ENCODE measurements around the gene NUPR1. TPM values are rescaled to one million over a fixed set of nuclear protein-coding genes. Genes with fewer than 3 reads are reported as not detected.
A peak's percentile ranks its signal among the peaks of the same experiment; 100 is the strongest.

Gene NUPR1
- total RNA-seq, 3 donors from 2014 or later (not counting 1 experiment from before 2014, with no cell fraction given): not detected

DNA sequence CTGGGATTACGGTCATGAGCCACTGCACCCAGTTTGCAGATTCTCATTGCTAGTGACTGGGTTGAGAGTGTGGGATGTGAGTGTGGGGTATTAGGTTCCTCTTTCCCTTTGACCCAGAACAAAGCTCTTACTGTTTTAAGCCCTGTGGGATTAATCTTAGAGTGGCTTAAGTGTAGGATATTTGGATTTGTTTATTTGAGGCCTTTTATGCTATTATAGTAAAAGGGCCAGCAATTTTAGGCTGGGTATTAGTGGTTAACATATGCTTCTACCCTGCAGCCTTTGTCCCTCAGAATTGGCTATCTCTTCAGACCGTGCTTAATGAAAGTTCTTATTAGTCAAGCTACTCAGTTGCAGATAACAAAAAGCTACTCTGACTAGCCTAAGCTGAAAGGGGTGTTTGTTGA is 18.1 kb upstream of the NUPR1 start:
- H3K9me3 ChIP-seq (ENCODE audit: control insufficient read depth, insufficient read depth, low read length): no peaks in the 10 kb centered on the region
- peaks cover 19% of the 10 kb centered on the region for H3K36me3 ChIP-seq (ENCODE audit: control insufficient read depth, insufficient read depth, low read length)
- DNase-seq (no peak), ATAC-seq (no peak)
- no peak overlapping the region for H3K27ac ChIP-seq (ENCODE audit: low read length)
- intact Hi-C loops (cut with micrococcal nuclease): no loop called here
- Mint-ChIP-seq H3K27me3 (ENCODE audit: low read depth in 2 of 2) (no peaks in the 10 kb centered on the region), H3K4me1 (peaks cover 8 to 25% of the 10 kb centered on the region in 2 donors), H3K9me3 (no peaks in the 10 kb centered on the region), H3K36me3 (no peaks in the 10 kb centered on the region), H3K4me3 (no peak overlapping the region), H3K27ac (no peak overlapping the region)
- no peak overlapping the region for H3K4me3 ChIP-seq (ENCODE audit: low read length)
- WGBS (ENCODE audit: insufficient coverage): 100% methylated on average over 2 of the region's 2 CpGs
- TF ChIP-seq, protein P1, sequence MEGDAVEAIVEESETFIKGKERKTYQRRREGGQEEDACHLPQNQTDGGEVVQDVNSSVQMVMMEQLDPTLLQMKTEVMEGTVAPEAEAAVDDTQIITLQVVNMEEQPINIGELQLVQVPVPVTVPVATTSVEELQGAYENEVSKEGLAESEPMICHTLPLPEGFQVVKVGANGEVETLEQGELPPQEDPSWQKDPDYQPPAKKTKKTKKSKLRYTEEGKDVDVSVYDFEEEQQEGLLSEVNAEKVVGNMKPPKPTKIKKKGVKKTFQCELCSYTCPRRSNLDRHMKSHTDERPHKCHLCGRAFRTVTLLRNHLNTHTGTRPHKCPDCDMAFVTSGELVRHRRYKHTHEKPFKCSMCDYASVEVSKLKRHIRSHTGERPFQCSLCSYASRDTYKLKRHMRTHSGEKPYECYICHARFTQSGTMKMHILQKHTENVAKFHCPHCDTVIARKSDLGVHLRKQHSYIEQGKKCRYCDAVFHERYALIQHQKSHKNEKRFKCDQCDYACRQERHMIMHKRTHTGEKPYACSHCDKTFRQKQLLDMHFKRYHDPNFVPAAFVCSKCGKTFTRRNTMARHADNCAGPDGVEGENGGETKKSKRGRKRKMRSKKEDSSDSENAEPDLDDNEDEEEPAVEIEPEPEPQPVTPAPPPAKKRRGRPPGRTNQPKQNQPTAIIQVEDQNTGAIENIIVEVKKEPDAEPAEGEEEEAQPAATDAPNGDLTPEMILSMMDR (IDR thresholded peaks at IDR 0.05): no peak
- peaks cover 14% of the 10 kb centered on the region for H3K4me1 ChIP-seq (ENCODE audit: control insufficient read depth, insufficient read depth, low read length)
- H3K27me3 ChIP-seq (ENCODE audit: control insufficient read depth, insufficient read depth, low read length): no peaks in the 10 kb centered on the region

DNA sequence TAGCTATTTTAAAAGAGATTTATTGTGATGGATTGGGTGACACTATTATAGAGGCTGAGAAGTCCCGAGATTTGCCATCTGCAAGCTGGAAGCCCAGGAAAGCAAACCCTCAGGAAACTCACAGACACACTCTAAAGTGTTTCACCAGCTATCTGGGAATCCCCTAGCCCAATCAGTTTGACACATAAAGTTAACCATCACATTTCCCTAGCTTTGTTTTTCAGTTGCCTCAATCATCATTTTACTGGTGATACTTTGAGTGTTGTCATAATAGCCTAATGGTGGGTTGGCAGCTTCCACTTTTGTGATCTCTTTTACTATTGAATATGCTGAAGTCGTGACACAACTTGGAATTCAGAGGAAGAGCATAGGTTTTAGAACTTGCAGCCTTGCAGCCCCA is 16.8 kb upstream of the NUPR1 start:
- Mint-ChIP-seq H3K4me1 (peaks cover 8 to 25% of the 10 kb centered on the region in 2 donors), H3K27me3 (ENCODE audit: low read depth in 2 of 2) (no peaks in the 10 kb centered on the region), H3K9me3 (no peaks in the 10 kb centered on the region), H3K27ac (peak overlapping the region in 1 of 2 donors; percentile 29), H3K36me3 (no peaks in the 10 kb centered on the region), H3K4me3 (peak overlapping the region; percentile 42)
- Histone ChIP-seq H3K36me3 (ENCODE audit: control insufficient read depth, insufficient read depth, low read length) (peaks cover 19% of the 10 kb centered on the region), H3K9me3 (ENCODE audit: control insufficient read depth, insufficient read depth, low read length) (no peaks in the 10 kb centered on the region), H3K27ac (ENCODE audit: low read length) (no peak overlapping the region), H3K4me3 (ENCODE audit: low read length) (no peak overlapping the region), H3K4me1 (ENCODE audit: control insufficient read depth, insufficient read depth, low read length) (peaks cover 14% of the 10 kb centered on the region), H3K27me3 (ENCODE audit: control insufficient read depth, insufficient read depth, low read length) (no peaks in the 10 kb centered on the region)
- peak in 1 of 2 donors; percentile 29 for DNase-seq
- intact Hi-C loops (cut with micrococcal nuclease): no loop called here
- 73% methylated on average over 2 of the region's 2 CpGs for WGBS (ENCODE audit: insufficient coverage)
- TF ChIP-seq, protein P1 (IDR thresholded peaks at IDR 0.05): no peak
- ATAC-seq: no peak

DNA sequence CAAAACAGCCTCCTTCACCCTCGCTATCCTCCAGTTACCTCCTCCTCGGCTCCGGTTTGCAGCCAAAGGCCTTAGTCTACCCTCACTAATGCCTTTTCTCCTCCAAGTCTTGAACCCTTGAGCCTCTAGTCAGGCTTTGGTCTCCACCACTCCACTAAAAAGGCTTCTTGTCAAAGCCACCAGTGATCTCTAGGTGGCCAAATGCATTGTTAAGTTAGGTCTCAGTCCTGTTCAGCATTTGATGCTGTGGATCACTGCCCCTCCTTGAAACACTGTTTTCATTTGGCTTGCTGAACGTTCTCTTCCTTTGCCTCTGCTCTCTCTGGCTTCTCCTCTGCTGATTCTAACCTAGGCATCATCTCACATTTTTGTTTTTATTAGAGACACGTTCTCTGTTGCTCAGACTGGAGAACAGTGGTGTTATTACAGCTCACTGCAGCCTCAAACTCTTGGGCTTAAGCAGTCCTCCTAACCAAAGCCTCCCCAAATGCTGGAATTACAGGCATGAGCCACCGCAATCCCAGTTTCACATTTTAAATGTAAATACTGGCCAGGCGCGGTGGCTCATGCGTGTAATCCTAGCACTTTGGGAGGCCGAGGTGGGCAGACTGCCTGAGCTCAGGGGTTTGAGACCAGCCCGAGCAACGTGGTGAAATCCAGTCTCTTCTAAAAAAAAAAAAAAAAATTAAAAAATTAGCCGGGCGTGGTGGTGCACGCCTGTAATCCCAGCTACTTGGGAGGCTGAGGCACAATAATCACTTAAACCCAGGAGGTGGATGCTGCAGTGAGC is 16.1 kb upstream of the NUPR1 start:
- WGBS (ENCODE audit: insufficient coverage): 89% methylated on average over 15 of the region's 15 CpGs
- ATAC-seq: no peak
- no peaks in the 10 kb centered on the region for H3K27me3 Mint-ChIP-seq (ENCODE audit: low read depth in 2 of 2)
- Histone ChIP-seq H3K27me3 (ENCODE audit: control insufficient read depth, insufficient read depth, low read length) (no peaks in the 10 kb centered on the region), H3K4me3 (ENCODE audit: low read length) (peak overlapping the region; percentile 83), H3K36me3 (ENCODE audit: control insufficient read depth, insufficient read depth, low read length) (peaks cover 19% of the 10 kb centered on the region), H3K4me1 (ENCODE audit: control insufficient read depth, insufficient read depth, low read length) (peaks cover 14% of the 10 kb centered on the region), H3K9me3 (ENCODE audit: control insufficient read depth, insufficient read depth, low read length) (no peaks in the 10 kb centered on the region), H3K27ac (ENCODE audit: low read length) (peak overlapping the region; percentile 24)
- H3K4me3 Mint-ChIP-seq: peak overlapping the region; percentile 69
- no peak for DNase-seq
- peak overlapping the region; percentile 91 to 94 for H3K27ac Mint-ChIP-seq
- TF ChIP-seq, protein P1 (IDR thresholded peaks at IDR 0.05): no peak
- peaks cover 8 to 25% of the 10 kb centered on the region in 2 donors for H3K4me1 Mint-ChIP-seq
- H3K9me3 Mint-ChIP-seq: no peaks in the 10 kb centered on the region
- intact Hi-C loops (cut with micrococcal nuclease): loop anchor here (5.0 kb wide), 1 partner anchor 278 kb away; no protein-coding TSS in a partner anchor
- no peaks in the 10 kb centered on the region for H3K36me3 Mint-ChIP-seq
